GM12872 (cell line): ENCODE measurements around the gene RAP1GAP.
A peak's percentile ranks its signal among the peaks of the same experiment; 100 is the strongest.

Source experiments
- CTCF ChIP-seq: IDR thresholded peaks from 3 replicates; pipeline ENCODE4 v1.5.1; 2011; ENCODE audit warnings: low read depth, mild to moderate bottlenecking, low read length, moderate library complexity; ENCODE audit not compliant: insufficient read depth

RAP1GAP gene

GRCh38 chr1:21598904-21599303, 70.3 kb downstream of the RAP1GAP start:
- no peak for TF ChIP-seq CTCF

GRCh38 chr1:21598417-21598816, 70.7 kb downstream of the RAP1GAP start:
- no peak for TF ChIP-seq CTCF

- no peak for TF ChIP-seq CTCF
Observed at GRCh38 chr1:21597753-21598152, 71.4 kb downstream of the RAP1GAP start.

- TF ChIP-seq CTCF: no peak
Observed at GRCh38 chr1:21596628-21597027, 72.5 kb downstream of the RAP1GAP start.

- TF ChIP-seq CTCF: no peak
Observed at GRCh38 chr1:21596174-21596573, 73.0 kb downstream of the RAP1GAP start.

GRCh38 chr1:21594935-21595897, 73.9 kb downstream of the RAP1GAP start:
- peak; percentile 74 for TF ChIP-seq CTCF

- no peak for TF ChIP-seq CTCF
Observed at GRCh38 chr1:21594501-21594900, 74.7 kb downstream of the RAP1GAP start.
